ENCODE results near the gene CLDN20. TPM values are rescaled to one million over a fixed set of nuclear protein-coding genes. Genes with fewer than 3 reads are reported as not detected.
"Not testable (repeated sequence)": the region's sequence is repeated elsewhere in the genome, so short reads cannot be mapped to it uniquely, and the experiment has no call there.

The CLDN20 gene, protein sequence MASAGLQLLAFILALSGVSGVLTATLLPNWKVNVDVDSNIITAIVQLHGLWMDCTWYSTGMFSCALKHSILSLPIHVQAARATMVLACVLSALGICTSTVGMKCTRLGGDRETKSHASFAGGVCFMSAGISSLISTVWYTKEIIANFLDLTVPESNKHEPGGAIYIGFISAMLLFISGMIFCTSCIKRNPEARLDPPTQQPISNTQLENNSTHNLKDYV
- not detected in 2 replicates for total RNA-seq (2014; rRNA removed; shearing (Covaris generic); ENCODE audit: low replicate concordance)

DNA sequence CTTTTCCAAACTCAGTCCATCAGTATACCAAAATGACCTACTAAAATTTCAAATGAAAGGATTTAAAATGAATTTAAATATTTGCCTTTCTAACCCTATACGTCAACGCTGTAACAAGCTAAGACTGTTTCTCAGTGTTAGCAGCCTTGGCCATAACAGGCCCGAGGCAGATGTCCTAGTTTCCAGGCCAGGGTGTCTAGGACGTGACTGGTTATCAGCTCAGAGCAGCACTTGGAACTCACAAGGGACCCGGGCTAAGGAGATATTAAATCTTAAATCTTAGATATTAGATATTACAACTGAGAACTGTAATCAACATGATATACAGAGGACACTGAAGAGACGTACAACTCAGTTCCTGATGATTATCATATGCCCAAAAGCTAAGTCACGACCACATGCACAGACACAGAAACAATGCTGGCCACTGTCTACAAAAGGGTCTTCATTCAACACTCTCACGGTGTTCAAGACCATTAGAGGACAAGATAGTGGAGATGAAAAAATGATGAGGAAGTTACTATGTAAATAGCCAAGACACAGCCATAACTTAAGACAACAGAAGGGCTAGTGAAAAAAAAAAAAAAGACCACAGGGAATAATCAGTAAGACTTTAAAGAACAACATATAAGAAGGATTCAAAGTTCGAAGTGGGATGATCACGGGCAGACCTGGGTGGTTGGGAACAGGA lies at the start of gene CLDN20:
TSS of gene CLDN20 (plus strand) at position 641 of the 691 bp plus-strand sequence. CDS start 11,707 bp downstream, outside the sequence.
- H2AFZ ChIP-seq (ENCODE audit: low read length), result no peak within 1 kb of the TSS
- no peaks in the 10 kb centered on the region for H4K20me1 ChIP-seq (ENCODE audit: insufficient read depth, low read depth, low read length)
- DNase-seq, result no peak
- peaks cover 26% of the 10 kb centered on the region for H3K36me3 ChIP-seq (ENCODE audit: insufficient read depth, low read length)
- H3K9ac ChIP-seq (ENCODE audit: low read length), result no peak within 1 kb of the TSS
- peak within 1 kb of the TSS; percentile 61 for H3K4me2 ChIP-seq (ENCODE audit: low read depth, low read length, poor library complexity, severe bottlenecking)
- H3K9me2 ChIP-seq (replicated peaks; ENCODE audit: insufficient read depth, low read length), result no peaks in the 10 kb centered on the region
- peaks cover 36% of the 10 kb centered on the region for H3K4me1 ChIP-seq (ENCODE audit: low read length)
- peaks cover 58% of the 10 kb centered on the region for H3K79me2 ChIP-seq (ENCODE audit: low read length)
- H3K9me3 ChIP-seq (ENCODE audit: low read length), result no peaks in the 10 kb centered on the region
- 0 out of 2 replicates have a peak within 1 kb of the TSS, but pooled peaks have one; percentile 20 for H3K4me3 ChIP-seq (ENCODE audit: low read length)
- no peaks in the 10 kb centered on the region for H3K27me3 ChIP-seq (ENCODE audit: low read length)
- H3K27ac ChIP-seq (ENCODE audit: low read length), result peak within 1 kb of the TSS; percentile 72

DNA sequence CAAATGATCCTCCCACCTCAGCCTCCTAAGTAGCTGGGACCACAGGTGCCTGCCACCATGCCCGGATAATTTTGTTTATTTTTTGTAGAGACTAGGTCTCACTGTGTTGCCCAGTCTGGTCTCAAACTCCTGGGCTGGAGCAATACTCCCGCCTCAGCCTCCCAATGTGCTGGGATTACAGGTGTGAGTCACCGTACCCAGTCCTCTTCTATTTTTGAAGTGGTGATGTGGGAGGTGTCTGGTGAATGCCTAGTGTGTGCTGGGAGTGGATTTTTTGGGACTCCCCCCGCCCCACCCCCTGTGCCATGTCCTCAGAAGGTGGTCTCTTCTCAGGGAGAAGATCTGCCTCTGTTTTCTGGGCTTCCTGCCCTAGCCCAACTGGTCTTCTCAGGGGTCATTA lies 47.9 kb upstream of the CLDN20 start:
- Histone ChIP-seq H3K27me3 (ENCODE audit: low read length) (no peaks in the 10 kb centered on the region), H2AFZ (ENCODE audit: low read length) (no peak overlapping the region), H3K4me1 (ENCODE audit: low read length) (no peaks in the 10 kb centered on the region), H3K9me3 (ENCODE audit: low read length) (no peaks in the 10 kb centered on the region), H3K27ac (ENCODE audit: low read length) (no peak overlapping the region), H4K20me1 (ENCODE audit: insufficient read depth, low read depth, low read length) (no peaks in the 10 kb centered on the region), H3K79me2 (ENCODE audit: low read length) (no peaks in the 10 kb centered on the region), H3K4me3 (ENCODE audit: low read length) (no peak overlapping the region), H3K9me2 (replicated peaks; ENCODE audit: insufficient read depth, low read length) (no peaks in the 10 kb centered on the region), H3K9ac (ENCODE audit: low read length) (no peak overlapping the region), H3K4me2 (ENCODE audit: low read depth, low read length, poor library complexity, severe bottlenecking) (no peak overlapping the region), H3K36me3 (ENCODE audit: insufficient read depth, low read length) (no peaks in the 10 kb centered on the region)
- DNase-seq, result no peak

DNA sequence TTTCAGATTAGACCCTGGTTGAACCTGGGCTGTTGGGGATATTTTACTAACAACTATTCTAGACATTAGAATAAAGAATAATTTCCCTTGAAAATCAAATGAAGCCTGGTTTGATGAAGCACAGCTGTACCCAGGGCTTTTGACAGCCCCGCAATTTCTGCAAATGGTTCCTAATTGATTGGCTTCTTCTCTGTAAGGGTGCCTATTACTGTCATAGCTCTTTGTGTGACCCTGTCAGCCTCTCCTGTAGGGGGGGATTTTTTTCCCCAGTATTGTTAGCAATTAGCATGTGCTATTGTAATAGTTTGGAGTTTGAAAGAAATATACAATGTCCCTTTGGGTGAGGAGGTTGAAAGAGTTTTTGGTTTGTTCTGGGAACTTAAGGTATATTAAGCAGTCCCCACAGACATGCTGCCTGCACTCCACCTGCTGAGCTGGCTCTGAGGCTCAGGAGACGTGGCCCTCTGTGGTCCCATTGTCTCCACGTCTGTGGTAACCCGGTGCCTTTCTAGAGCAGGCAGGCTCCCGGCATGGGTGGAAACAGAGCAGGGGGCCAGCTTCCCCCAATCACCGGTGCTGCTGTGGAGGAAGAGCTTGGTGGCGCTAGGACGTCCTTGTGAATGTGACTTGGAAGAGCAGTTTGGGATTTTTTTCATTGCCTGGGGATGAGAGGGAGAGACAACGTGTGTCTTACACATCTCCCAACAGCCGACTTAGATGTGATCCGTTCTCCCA lies 47.3 kb upstream of the CLDN20 start:
- H3K4me3 ChIP-seq (ENCODE audit: low read length), result no peak overlapping the region
- H4K20me1 ChIP-seq (ENCODE audit: insufficient read depth, low read depth, low read length), result no peaks in the 10 kb centered on the region
- H3K36me3 ChIP-seq (ENCODE audit: insufficient read depth, low read length), result no peaks in the 10 kb centered on the region
- H3K9me2 ChIP-seq (replicated peaks; ENCODE audit: insufficient read depth, low read length), result no peaks in the 10 kb centered on the region
- DNase-seq, result no peak
- H3K79me2 ChIP-seq (ENCODE audit: low read length), result no peaks in the 10 kb centered on the region
- no peaks in the 10 kb centered on the region for H3K27me3 ChIP-seq (ENCODE audit: low read length)
- H3K9me3 ChIP-seq (ENCODE audit: low read length), result no peaks in the 10 kb centered on the region
- no peak overlapping the region for H3K27ac ChIP-seq (ENCODE audit: low read length)
- H3K4me2 ChIP-seq (ENCODE audit: low read depth, low read length, poor library complexity, severe bottlenecking), result no peak overlapping the region
- no peak overlapping the region for H2AFZ ChIP-seq (ENCODE audit: low read length)
- no peaks in the 10 kb centered on the region for H3K4me1 ChIP-seq (ENCODE audit: low read length)
- no peak overlapping the region for H3K9ac ChIP-seq (ENCODE audit: low read length)

DNA sequence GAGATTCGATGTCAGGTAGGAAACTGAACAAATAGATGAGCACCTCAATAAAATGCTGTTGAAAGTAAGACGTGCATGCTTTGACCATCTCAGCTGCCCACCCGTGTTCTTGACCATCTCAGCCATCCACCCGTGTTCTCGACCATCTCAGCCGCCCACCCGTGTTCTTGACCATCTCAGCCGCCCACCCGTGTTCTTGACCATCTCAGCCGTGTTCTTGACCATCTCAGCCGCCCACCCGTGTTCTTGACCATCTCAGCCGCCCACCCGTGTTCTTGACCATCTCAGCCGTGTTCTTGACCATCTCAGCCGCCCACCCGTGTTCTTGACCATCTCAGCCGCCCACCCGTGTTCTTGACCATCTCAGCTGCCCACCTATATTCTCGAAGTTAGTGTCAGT lies 45.1 kb upstream of the CLDN20 start:
- H3K79me2 ChIP-seq (ENCODE audit: low read length); H3K9ac ChIP-seq (ENCODE audit: low read length); H3K27me3 ChIP-seq (ENCODE audit: low read length); H3K4me3 ChIP-seq (ENCODE audit: low read length); H3K4me1 ChIP-seq (ENCODE audit: low read length); H3K36me3 ChIP-seq (ENCODE audit: insufficient read depth, low read length); H3K4me2 ChIP-seq (ENCODE audit: low read depth, low read length, poor library complexity, severe bottlenecking); H2AFZ ChIP-seq (ENCODE audit: low read length); H3K9me3 ChIP-seq (ENCODE audit: low read length); H3K27ac ChIP-seq (ENCODE audit: low read length); H4K20me1 ChIP-seq (ENCODE audit: insufficient read depth, low read depth, low read length); DNase-seq; H3K9me2 ChIP-seq (replicated peaks; ENCODE audit: insufficient read depth, low read length): not testable (repeated sequence)

DNA sequence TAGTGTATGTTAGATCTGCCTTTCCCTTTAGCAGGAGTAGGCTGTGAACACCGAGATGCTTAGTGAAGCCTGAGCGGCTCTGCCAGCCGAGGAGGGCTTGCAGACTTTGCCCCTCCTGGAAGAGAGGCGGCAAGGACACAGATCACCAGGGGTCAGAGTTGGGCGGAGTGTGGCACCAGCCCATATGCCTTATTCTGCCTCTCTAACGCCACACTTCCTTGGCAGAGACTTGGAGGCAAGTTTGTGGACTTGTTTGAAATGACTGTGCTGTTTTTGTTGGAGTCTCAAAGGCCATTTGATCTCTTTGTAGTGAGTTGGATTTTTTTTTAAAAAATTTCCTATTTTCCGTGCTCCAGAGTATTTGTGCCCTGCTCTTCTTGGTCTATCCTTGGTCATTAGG lies 44.5 kb upstream of the CLDN20 start:
- DNase-seq, result no peak
- Histone ChIP-seq H3K9ac (ENCODE audit: low read length) (no peak overlapping the region), H3K4me2 (ENCODE audit: low read depth, low read length, poor library complexity, severe bottlenecking) (no peak overlapping the region), H2AFZ (ENCODE audit: low read length) (no peak overlapping the region), H3K9me2 (replicated peaks; ENCODE audit: insufficient read depth, low read length) (no peaks in the 10 kb centered on the region), H3K9me3 (ENCODE audit: low read length) (no peaks in the 10 kb centered on the region), H4K20me1 (ENCODE audit: insufficient read depth, low read depth, low read length) (no peaks in the 10 kb centered on the region), H3K4me3 (ENCODE audit: low read length) (no peak overlapping the region), H3K4me1 (ENCODE audit: low read length) (no peaks in the 10 kb centered on the region), H3K79me2 (ENCODE audit: low read length) (no peaks in the 10 kb centered on the region), H3K36me3 (ENCODE audit: insufficient read depth, low read length) (no peaks in the 10 kb centered on the region), H3K27me3 (ENCODE audit: low read length) (no peaks in the 10 kb centered on the region), H3K27ac (ENCODE audit: low read length) (no peak overlapping the region)

DNA sequence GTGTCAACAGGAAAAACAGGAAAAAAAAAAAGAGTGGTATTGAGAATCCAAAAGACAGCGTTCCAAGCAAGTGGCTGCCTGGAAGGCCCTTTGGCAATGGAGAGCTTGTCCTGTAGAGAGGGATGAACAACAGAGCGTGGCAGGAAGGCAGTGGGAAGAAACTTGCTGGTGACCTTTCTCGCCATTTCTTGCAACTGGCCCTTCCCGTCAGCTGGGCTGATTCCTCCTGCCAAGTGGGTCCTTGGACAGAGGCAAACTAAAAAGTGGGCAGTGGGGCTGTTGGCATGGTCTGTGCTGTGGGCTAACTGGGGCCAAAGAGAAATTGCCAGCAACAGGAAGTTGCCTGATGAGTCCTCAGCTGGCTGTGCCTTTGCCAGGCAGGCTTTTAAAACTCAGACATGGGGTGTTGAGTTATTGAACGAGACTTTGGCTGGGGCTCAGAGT lies 43.9 kb upstream of the CLDN20 start:
- Histone ChIP-seq H3K9ac (ENCODE audit: low read length) (no peak overlapping the region), H3K4me3 (ENCODE audit: low read length) (no peak overlapping the region), H3K27me3 (ENCODE audit: low read length) (no peaks in the 10 kb centered on the region), H3K9me2 (replicated peaks; ENCODE audit: insufficient read depth, low read length) (no peaks in the 10 kb centered on the region), H3K79me2 (ENCODE audit: low read length) (no peaks in the 10 kb centered on the region), H2AFZ (ENCODE audit: low read length) (no peak overlapping the region), H3K4me1 (ENCODE audit: low read length) (no peaks in the 10 kb centered on the region), H3K9me3 (ENCODE audit: low read length) (no peaks in the 10 kb centered on the region), H3K4me2 (ENCODE audit: low read depth, low read length, poor library complexity, severe bottlenecking) (no peak overlapping the region), H4K20me1 (ENCODE audit: insufficient read depth, low read depth, low read length) (no peaks in the 10 kb centered on the region), H3K27ac (ENCODE audit: low read length) (no peak overlapping the region), H3K36me3 (ENCODE audit: insufficient read depth, low read length) (no peaks in the 10 kb centered on the region)
- DNase-seq, result no peak

DNA sequence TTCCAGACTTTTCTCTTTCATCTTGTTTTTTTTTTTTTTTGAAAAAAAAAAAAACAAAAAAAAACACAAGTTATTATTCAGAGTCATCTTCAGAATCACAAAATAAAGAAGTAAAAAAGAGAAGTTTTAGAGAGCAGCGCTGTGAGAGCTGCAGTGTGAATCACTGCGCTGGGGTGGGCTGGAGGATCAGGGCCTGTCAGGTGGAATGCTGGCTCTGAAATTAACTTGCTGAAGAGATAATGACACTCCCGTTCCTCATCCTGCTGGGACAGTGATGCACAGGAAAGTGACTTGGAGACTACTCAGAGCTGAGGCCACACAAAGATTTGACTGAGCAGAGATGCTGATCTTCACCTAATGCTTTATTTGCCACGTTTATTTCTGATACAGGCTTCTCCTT lies 42.7 kb upstream of the CLDN20 start:
- Histone ChIP-seq H3K36me3 (ENCODE audit: insufficient read depth, low read length) (no peaks in the 10 kb centered on the region), H3K4me3 (ENCODE audit: low read length) (no peak overlapping the region), H3K9me2 (replicated peaks; ENCODE audit: insufficient read depth, low read length) (no peaks in the 10 kb centered on the region), H3K4me2 (ENCODE audit: low read depth, low read length, poor library complexity, severe bottlenecking) (no peak overlapping the region), H3K4me1 (ENCODE audit: low read length) (no peaks in the 10 kb centered on the region), H4K20me1 (ENCODE audit: insufficient read depth, low read depth, low read length) (no peaks in the 10 kb centered on the region), H3K27me3 (ENCODE audit: low read length) (no peaks in the 10 kb centered on the region), H3K79me2 (ENCODE audit: low read length) (no peaks in the 10 kb centered on the region), H3K9ac (ENCODE audit: low read length) (no peak overlapping the region), H3K27ac (ENCODE audit: low read length) (no peak overlapping the region), H3K9me3 (ENCODE audit: low read length) (no peaks in the 10 kb centered on the region), H2AFZ (ENCODE audit: low read length) (no peak overlapping the region)
- DNase-seq, result no peak

DNA sequence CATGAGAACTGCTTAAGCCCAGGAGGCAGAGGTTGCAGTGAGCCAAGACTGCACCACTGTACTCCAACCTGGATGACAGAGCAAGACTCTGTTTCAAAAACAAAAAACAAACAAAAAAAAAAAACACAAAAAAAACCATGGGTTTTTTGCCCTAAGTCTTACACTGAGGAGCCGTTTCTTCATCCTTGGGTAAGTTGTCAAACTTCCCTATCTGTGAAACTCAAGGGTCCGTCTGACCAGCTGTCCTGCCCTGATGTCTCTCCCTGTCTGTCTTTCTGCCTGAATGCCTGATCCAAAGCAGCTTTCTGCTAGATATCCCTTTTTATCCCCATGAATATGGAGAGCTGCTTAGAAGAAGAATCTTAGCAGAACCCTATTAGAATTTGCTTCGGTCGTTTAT lies 41.3 kb upstream of the CLDN20 start:
- Histone ChIP-seq H3K9me2 (replicated peaks; ENCODE audit: insufficient read depth, low read length) (no peaks in the 10 kb centered on the region), H4K20me1 (ENCODE audit: insufficient read depth, low read depth, low read length) (no peaks in the 10 kb centered on the region), H3K79me2 (ENCODE audit: low read length) (no peaks in the 10 kb centered on the region), H3K4me3 (ENCODE audit: low read length) (no peak overlapping the region), H3K27ac (ENCODE audit: low read length) (no peak overlapping the region), H3K4me1 (ENCODE audit: low read length) (no peaks in the 10 kb centered on the region), H2AFZ (ENCODE audit: low read length) (no peak overlapping the region), H3K4me2 (ENCODE audit: low read depth, low read length, poor library complexity, severe bottlenecking) (no peak overlapping the region), H3K9ac (ENCODE audit: low read length) (no peak overlapping the region), H3K27me3 (ENCODE audit: low read length) (no peaks in the 10 kb centered on the region), H3K36me3 (ENCODE audit: insufficient read depth, low read length) (no peaks in the 10 kb centered on the region), H3K9me3 (ENCODE audit: low read length) (no peaks in the 10 kb centered on the region)
- no peak for DNase-seq

All from Karpas-422 (cell line).